Renal cortex interstitium (tissue), 11 donors: Measurements from ENCODE around the gene CASKIN2. TPM values are rescaled to one million over a fixed set of nuclear protein-coding genes. Genes with fewer than 3 reads are reported as not detected.

Source experiments
- DNase-seq, 11 donors: peaks; one replicate each; pipeline ENCODE4 v3.0.0-alpha.2; 2013; ENCODE audit warnings: low read depth in 9 of 11, low spot score in 4 of 11; ENCODE audit errors: extremely low read depth in 1 of 11
- polyA plus RNA-seq, 3 donors: library from polyadenylated mRNA; unstranded; fragments of 120-200 nt; gene quantifications; one replicate each; pipeline ENCODE4 v1.2.1, GENCODE V29; 2013; ENCODE audit not compliant: insufficient read length in 3 of 3

The CASKIN2 gene
- polyA plus RNA-seq, 3 donors, result 24.1 to 32.7 (median 28.3) TPM

- no peak for DNase-seq
These were observed 2.3 kb downstream of the CASKIN2 start for GRCh38 chr17:75512926-75513640.

- no peak for DNase-seq
These were observed 3.4 kb downstream of the CASKIN2 start for GRCh38 chr17:75511610-75512575.

GRCh38 chr17:75511270-75511609 is 4.1 kb downstream of the CASKIN2 start:
- DNase-seq, result no peak

- no peak for DNase-seq
These were observed 5.6 kb downstream of the CASKIN2 start for GRCh38 chr17:75509528-75510258.

GRCh38 chr17:75508931-75509361 is 6.4 kb downstream of the CASKIN2 start:
- DNase-seq, result no peak

- DNase-seq, result no peak
These were observed 7.3 kb downstream of the CASKIN2 start for GRCh38 chr17:75507733-75508719.

GRCh38 chr17:75506888-75507287 is 8.4 kb downstream of the CASKIN2 start:
- no peak for DNase-seq

GRCh38 chr17:75506134-75506533 is 9.2 kb downstream of the CASKIN2 start:
- no peak for DNase-seq

- no peak for DNase-seq
These were observed 9.7 kb downstream of the CASKIN2 start for GRCh38 chr17:75505640-75506039.

GRCh38 chr17:75505152-75505409 is 10.3 kb downstream of the CASKIN2 start:
- DNase-seq, result no peak

- no peak for DNase-seq
These were observed 10.8 kb downstream of the CASKIN2 start for GRCh38 chr17:75504347-75505151.

- no peak for DNase-seq
These were observed 11.4 kb downstream of the CASKIN2 start for GRCh38 chr17:75503976-75504346.

GRCh38 chr17:75503337-75503950 is 11.9 kb downstream of the CASKIN2 start:
- no peak for DNase-seq

- no peak for DNase-seq
These were observed 12.5 kb downstream of the CASKIN2 start for GRCh38 chr17:75502721-75503329.

GRCh38 chr17:75502072-75502720 is 13.1 kb downstream of the CASKIN2 start:
- DNase-seq, result no peak

- no peak for DNase-seq
These were observed 13.8 kb downstream of the CASKIN2 start for GRCh38 chr17:75501378-75502071.
